HepG2 (cell line): ENCODE measurements around the gene SLC29A3. TPM values are rescaled to one million over a fixed set of nuclear protein-coding genes. Genes with fewer than 3 reads are reported as not detected.
A peak's percentile ranks its signal among the peaks of the same experiment; 100 is the strongest.

Experiments
- DMAP1 ChIP-seq: IDR thresholded peaks from 2 replicates; pipeline ENCODE4 v1.6.1; 2016
- HBP1 ChIP-seq: IDR thresholded peaks from 2 replicates; pipeline ENCODE4 v1.6.1; 2016; ENCODE audit warnings: low read depth, control low read depth
- HCFC1 ChIP-seq: fragments of 150-350 bp; IDR thresholded peaks from 2 replicates; pipeline ENCODE4 v1.6.1; 2014; ENCODE audit warnings: low read depth, low read length
- HOMEZ ChIP-seq: IDR thresholded peaks from 2 replicates; pipeline ENCODE4 v1.6.1; 2016; ENCODE audit warnings: low read depth
- JDP2 ChIP-seq: sonication (generic); formaldehyde crosslinking; IDR thresholded peaks from 2 replicates; pipeline ENCODE4 v1.8.1; 2022; ENCODE audit warnings: missing genetic modification reagents, borderline replicate concordance
- JUNB ChIP-seq: sonication (generic); formaldehyde crosslinking; IDR thresholded peaks from 2 replicates; pipeline ENCODE4 v1.8.0; 2022; ENCODE audit warnings: missing genetic modification reagents, mild to moderate bottlenecking, borderline replicate concordance
- MIER3 ChIP-seq: IDR thresholded peaks from 2 replicates; pipeline ENCODE4 v1.6.1; 2016; ENCODE audit warnings: missing compliant biosample characterization, borderline replicate concordance
- MTF2 ChIP-seq: sonication (generic); formaldehyde crosslinking; IDR thresholded peaks from 2 replicates; pipeline ENCODE4 v1.5.0; 2020; ENCODE audit warnings: missing genetic modification reagents, borderline replicate concordance
- PHF21A ChIP-seq: sonication (generic); formaldehyde crosslinking; IDR thresholded peaks from 2 replicates; pipeline ENCODE4 v1.5.0; 2020; ENCODE audit warnings: mild to moderate bottlenecking, missing genetic modification reagents
- SRSF4 ChIP-seq: fragments of 200-400 bp; formaldehyde crosslinking; IDR thresholded peaks from one replicate; pipeline ENCODE4 v1.6.1; 2018; ENCODE audit warnings: mild to moderate bottlenecking, low read depth, low read length, moderate library complexity; ENCODE audit not compliant: poor library complexity, severe bottlenecking
- U2AF2 ChIP-seq: fragments of 200-400 bp; formaldehyde crosslinking; IDR thresholded peaks from 2 replicates; pipeline ENCODE4 v1.6.1; 2017; ENCODE audit warnings: low read depth, mild to moderate bottlenecking, low read length
- ZEB1 ChIP-seq: IDR thresholded peaks from 2 replicates; pipeline ENCODE4 v1.6.1; 2012; ENCODE audit warnings: mild to moderate bottlenecking, low read depth, inconsistent platforms; ENCODE audit not compliant: insufficient replicate concordance
- ZFX ChIP-seq: sonication (generic); formaldehyde crosslinking; IDR thresholded peaks from 2 replicates; pipeline ENCODE4 v1.4.0; 2020; ENCODE audit warnings: mild to moderate bottlenecking, low read depth, missing genetic modification reagents, moderate library complexity
- ZMYM3 ChIP-seq: sonication (generic); formaldehyde crosslinking; IDR thresholded peaks from 2 replicates; pipeline ENCODE4 v1.5.1; 2020; ENCODE audit warnings: mild to moderate bottlenecking, missing genetic modification reagents
- ZNF343 ChIP-seq: sonication (generic); formaldehyde crosslinking; IDR thresholded peaks from 2 replicates; pipeline ENCODE4 v1.4.0; 2020; ENCODE audit warnings: mild to moderate bottlenecking, missing genetic modification reagents
- ZNF446 ChIP-seq: sonication (generic); formaldehyde crosslinking; IDR thresholded peaks from 2 replicates; pipeline ENCODE4 v1.5.0; 2020; ENCODE audit warnings: mild to moderate bottlenecking, missing genetic modification reagents
- ZNF496 ChIP-seq: sonication (generic); formaldehyde crosslinking; IDR thresholded peaks from 2 replicates; pipeline ENCODE4 v1.8.1; 2023; ENCODE audit warnings: mild to moderate bottlenecking, moderate library complexity, missing genetic modification reagents; ENCODE audit not compliant: insufficient replicate concordance
- ZNF513 ChIP-seq: sonication (generic); formaldehyde crosslinking; conservative IDR thresholded peaks from 2 replicates; pipeline ENCODE4 v1.5.0; 2020; ENCODE audit warnings: missing genetic modification reagents
- ZNF543 ChIP-seq: sonication (generic); formaldehyde crosslinking; IDR thresholded peaks from 2 replicates; pipeline ENCODE4 v1.4.0; 2020; ENCODE audit warnings: mild to moderate bottlenecking, missing genetic modification reagents
- ZNF691 ChIP-seq: sonication (generic); formaldehyde crosslinking; IDR thresholded peaks from 2 replicates; pipeline ENCODE4 v1.4.0; 2020; ENCODE audit warnings: missing genetic modification reagents, low read depth, mild to moderate bottlenecking, borderline replicate concordance
- ZNF75D ChIP-seq: sonication (generic); formaldehyde crosslinking; IDR thresholded peaks from 2 replicates; pipeline ENCODE4 v1.8.1; 2023; ENCODE audit warnings: missing genetic modification reagents, mild to moderate bottlenecking, borderline replicate concordance
- ZNF883 ChIP-seq: sonication (generic); formaldehyde crosslinking; IDR thresholded peaks from 2 replicates; pipeline ENCODE4 v1.5.1; 2020; ENCODE audit warnings: mild to moderate bottlenecking, missing genetic modification reagents; ENCODE audit errors: not compliant biosample characterization
- ZSCAN20 ChIP-seq: sonication (generic); formaldehyde crosslinking; IDR thresholded peaks from 2 replicates; pipeline ENCODE4 v1.4.0; 2020; ENCODE audit warnings: missing genetic modification reagents, mild to moderate bottlenecking, borderline replicate concordance
- ZSCAN25 ChIP-seq: sonication (generic); formaldehyde crosslinking; IDR thresholded peaks from 2 replicates; pipeline ENCODE4 v1.8.0; 2022; ENCODE audit warnings: mild to moderate bottlenecking, missing genetic modification reagents
- ZSCAN29 ChIP-seq: sonication (generic); formaldehyde crosslinking; conservative IDR thresholded peaks from 2 replicates; pipeline ENCODE4 v1.4.0; 2020; ENCODE audit warnings: mild to moderate bottlenecking, missing genetic modification reagents
- polyA plus RNA-seq, 8 experiments: library from polyadenylated mRNA; depleted of rRNA in 3 of 8; stranded (reverse) in 7 of 8; unstranded in 1 of 8; fragments of >200 nt; fragmentation: Illumina TruSeq in 4 of 8; extraction: Trizol in 4 of 8; gene quantifications; 2 replicates each; pipeline versions ENCODE4 v1.2.1 to v1.2.3, GENCODE V29; 2011 to 2016; ENCODE audit warnings: low read depth in 4 of 8, missing spikeins in 1 of 8, mixed read lengths in 1 of 8; ENCODE audit not compliant: insufficient read depth in 1 of 8
- total RNA-seq, 5 experiments: library from RNA; depleted of rRNA; stranded (reverse); fragments of >200 nt; fragmentation: Illumina TruSeq; extraction: Trizol; gene quantifications; 2 replicates each; pipeline ENCODE4 v1.2.3, GENCODE V29; 2016; ENCODE audit warnings: low read depth in 1 of 5

SLC29A3 gene
- total and polyA plus RNA-seq, 2 of the 13 experiments (the other 11 are each of a cell fraction or from before 2014, with no cell fraction given) = 8.6 to 11.8 TPM

GRCh38 chr10:71319042-71319799, at the start of gene SLC29A3 (continued):
- no peak for TF ChIP-seq ZNF343 (CRISPR knock-in tag)
- TF ChIP-seq ZSCAN20 (CRISPR knock-in tag) = peak; percentile 2; the same call in 1 of the 2 replicates
- peak; percentile 57; the same call in 1 of the 2 replicates for TF ChIP-seq DMAP1
- no peak for TF ChIP-seq PHF21A (CRISPR knock-in tag)
- TF ChIP-seq ZNF446 (CRISPR knock-in tag) = no peak
- no peak for TF ChIP-seq SRSF4
- TF ChIP-seq ZNF513 (CRISPR knock-in tag) = 0 out of 2 replicates have a peak, but pooled peaks have one; percentile 7
- TF ChIP-seq HOMEZ (CRISPR knock-in tag) = 0 out of 2 replicates have a peak, but pooled peaks have one; percentile 5
- no peak for TF ChIP-seq MTF2
- no peak for TF ChIP-seq JDP2
- TF ChIP-seq ZNF496 (CRISPR knock-in tag) = no peak
- TF ChIP-seq JUNB = no peak
- TF ChIP-seq HCFC1 = no peak
- peak; percentile 28; the same call in 1 of the 2 replicates for TF ChIP-seq ZSCAN25
- peak; percentile 66 for TF ChIP-seq ZFX (CRISPR knock-in tag)
- TF ChIP-seq ZEB1 = peak; percentile 47
- 0 out of 2 replicates have a peak, but pooled peaks have one; percentile 45 for TF ChIP-seq ZNF691
- no peak for TF ChIP-seq HBP1 (CRISPR knock-in tag)
- TF ChIP-seq MIER3 (CRISPR knock-in tag) = 0 out of 2 replicates have a peak, but pooled peaks have one; percentile 14
- TF ChIP-seq ZNF543 (CRISPR knock-in tag) = no peak
- TF ChIP-seq U2AF2 = no peak
- no peak for TF ChIP-seq ZNF75D (CRISPR knock-in tag)
- TF ChIP-seq ZMYM3 (CRISPR knock-in tag) = peak; percentile 99
- no peak for TF ChIP-seq ZNF883 (CRISPR knock-in tag)
- TF ChIP-seq ZSCAN29 (CRISPR knock-in tag) = 0 out of 2 replicates have a peak, but pooled peaks have one; percentile 59
